GM19023 (cell line): Measurements from ENCODE around the gene COBLL1.

Source experiments
- ATAC-seq: cut with Tn5 transposase; IDR thresholded peaks from one replicate; pipeline ENCODE4 v1.9.1; 2021; ENCODE audit warnings: mild to moderate bottlenecking, moderate library complexity; ENCODE audit not compliant: unreplicated experiment

COBLL1 gene

DNA sequence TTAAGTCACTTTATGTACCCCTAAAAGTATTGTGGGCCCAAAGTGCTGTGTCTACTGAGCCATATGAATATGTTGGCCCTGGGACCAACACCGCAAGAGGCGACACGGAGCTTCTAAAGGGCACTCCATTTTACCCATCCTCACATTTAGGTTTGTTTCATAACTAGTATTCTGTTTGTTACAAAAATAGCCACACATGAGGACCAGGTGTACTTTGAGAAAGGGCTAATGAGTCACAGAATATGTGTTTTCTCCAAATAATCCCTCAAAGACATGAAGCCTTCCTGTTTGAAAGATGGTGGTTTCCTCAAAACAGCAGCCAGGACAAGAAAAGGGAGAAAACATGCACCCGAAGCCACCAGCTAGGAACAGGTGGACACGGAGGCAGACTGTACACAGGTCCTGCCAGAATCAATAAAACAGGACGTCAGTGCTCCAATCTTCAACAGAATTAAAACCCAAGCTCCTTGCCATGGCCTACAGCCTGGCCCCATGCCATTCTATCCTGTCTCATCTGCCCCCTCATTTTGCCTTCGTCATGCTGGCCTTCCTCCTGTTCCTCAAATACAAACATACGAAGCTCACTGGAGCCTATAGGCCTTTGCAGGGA, 198.6 kb downstream of the COBLL1 start:
- no peak for ATAC-seq

DNA sequence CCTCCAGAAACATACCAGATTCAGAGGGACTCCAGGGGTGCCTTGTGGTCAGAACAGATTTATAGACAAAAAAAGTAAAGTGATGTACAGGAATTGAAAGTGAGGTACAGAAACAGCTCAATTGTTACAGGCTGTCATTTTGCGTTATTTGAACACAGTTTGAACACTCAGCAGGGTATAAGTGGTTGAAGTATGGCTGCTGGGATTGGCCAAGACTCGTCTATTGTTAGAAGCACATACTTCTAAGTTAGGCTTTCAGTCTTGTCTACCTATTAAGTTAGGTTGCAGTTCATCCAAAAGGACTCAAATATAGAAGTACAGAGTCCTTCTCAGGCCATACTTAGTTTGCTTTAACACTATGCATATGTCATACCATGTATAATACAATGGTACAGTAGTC, 199.4 kb downstream of the COBLL1 start:
- ATAC-seq, result no peak
